Ovary (tissue), 9 donors: ENCODE results near the gene DUSP11. TPM values are rescaled to one million over a fixed set of nuclear protein-coding genes. Genes with fewer than 3 reads are reported as not detected.
"Not testable (repeated sequence)": the region's sequence is repeated elsewhere in the genome, so short reads cannot be mapped to it uniquely, and the experiment has no call there.

Source experiments
- DNase-seq, 5 donors: peaks; one replicate each; pipeline ENCODE4 v3.0.0-alpha.2; 2019 to 2020
- H3K27ac ChIP-seq, 2 donors: fragments of 200-600 bp; one replicate each; pipeline versions ENCODE4 v1.5.1 to v1.8.0; 2019 to 2022
- H3K27me3 ChIP-seq: fragments of 200-600 bp; one replicate; pipeline ENCODE4 v1.8.0; 2022
- H3K36me3 ChIP-seq: fragments of 200-600 bp; sonication (generic); one replicate; pipeline ENCODE4 v1.5.1; 2019
- H3K4me1 ChIP-seq: one replicate; pipeline ENCODE4 v1.8.1; 2013; ENCODE audit warnings: mild to moderate bottlenecking, moderate library complexity; ENCODE audit not compliant: insufficient read depth
- H3K4me3 ChIP-seq: fragments of 200-600 bp; sonication (generic); one replicate; pipeline ENCODE4 v1.5.1; 2017
- H3K9me3 ChIP-seq, 2 donors: fragments of 200-600 bp in 1 of 2; sonication (generic) in 1 of 2; one replicate each; pipeline versions ENCODE4 v1.5.1 to v1.8.1; 2013 to 2019; ENCODE audit warnings: mild to moderate bottlenecking in 1 of 2, moderate library complexity in 1 of 2
- EP300 ChIP-seq: sonication (generic); formaldehyde crosslinking; IDR thresholded peaks from one replicate; pipeline ENCODE4 v1.6.1; 2017; ENCODE audit warnings: antibody characterized with exemption
- POLR2A ChIP-seq: fragments of 450-650 bp; IDR thresholded peaks from one replicate; pipeline ENCODE4 v1.6.1; 2017; ENCODE audit warnings: antibody characterized with exemption, mild to moderate bottlenecking, moderate library complexity
- WGBS, 3 donors: extraction: QIAGEN DNeasy Blood & Tissue Kit in 1 of 3; methylation state at CpG; one replicate each; pipeline versions ENCODE4 v1.1.5 to v1.1.7; 2013 to 2017; 5-methylcytosine and 5-hydroxymethylcytosine counted together
- intact Hi-C, 4 donors: fragments of 100-400 bp; cut with DNase I; formaldehyde crosslinking; loops; one replicate each; pipeline versions ENCODE4 v1.11.0 to v1.15.1; 2022 to 2023
- polyA plus RNA-seq, 2 donors: library from polyadenylated mRNA; stranded (reverse); fragments of 200-250 nt in 1 of 2; fragments of 350-450 nt in 1 of 2; fragmentation: Illumina TruSeq in 1 of 2; extraction: RNeasy Lipid Tissue Mini Kit (QIAGEN cat#74804) in 1 of 2; gene quantifications; one replicate each; pipeline ENCODE4 v1.2.3, GENCODE V29; 2013 to 2014
- total RNA-seq, 7 donors: library from RNA; depleted of rRNA in 2 of 7; stranded (reverse); fragments of >200 nt in 2 of 7; fragmentation: NEBNext Ultra II Directional in 3 of 7; extraction: Animal tissue kit (Norgen Biotek cat#: 25700) in 3 of 7; gene quantifications; one replicate each; pipeline versions ENCODE4 v1.1.0 to v1.2.4, GENCODE V29; 2016 to 2023
- TF ChIP-seq, protein P1 (sequence below), 3 donors: fragments of 450-650 bp in 2 of 3; fragments of 200-600 bp in 1 of 3; IDR thresholded peaks; one replicate each; pipeline versions ENCODE4 v1.5.1 to v1.8.0; 2016 to 2022; ENCODE audit warnings: antibody characterized with exemption in 3 of 3, mild to moderate bottlenecking in 1 of 3
- donor health status: DM: no; HTN: no; CAD: no; lungs with moderate emphysema.
- donor health status: DM: no; HTN: no; CAD: no.
- donor health status: Bipolar disorder and iron deficiency.
- donor health status: DM: yes; HTN: yes; CAD: no.
- donor health status: DM: no; HTN: no; CAD: no.
- donor health status: DM: yes; HTN: yes; CAD: no.

Gene DUSP11
- total and polyA plus RNA-seq, 9 donors = 19.2 to 54.3 (median 27.2) TPM

DNA sequence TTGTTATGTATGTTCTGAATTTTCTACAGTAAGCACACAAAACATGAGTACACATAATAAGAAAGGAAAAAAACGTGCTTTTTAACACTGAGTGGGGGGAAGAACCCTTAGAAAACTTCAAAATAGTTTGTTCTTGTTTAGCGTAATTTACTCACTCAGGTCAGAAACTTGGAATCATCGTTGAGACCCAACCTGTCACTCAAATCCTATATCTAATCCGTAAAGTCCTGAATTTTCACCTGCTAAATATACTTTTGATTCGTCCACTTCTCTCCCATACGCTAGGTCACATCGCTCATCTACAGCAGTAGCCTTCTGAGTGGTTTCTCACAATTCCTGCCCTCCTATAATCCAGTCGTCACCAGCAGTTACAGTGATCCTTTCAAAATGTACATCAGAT is 43.5 kb downstream of the DUSP11 start:
- Histone ChIP-seq H3K27me3 (no peaks in the 10 kb centered on the region), H3K4me1 (no peaks in the 10 kb centered on the region), H3K27ac (no peak overlapping the region), H3K4me3 (peak overlapping the region; percentile 68), H3K36me3 (no peaks in the 10 kb centered on the region), H3K9me3 (no peaks in the 10 kb centered on the region)
- intact Hi-C loops = no loop called here
- DNase-seq = no peak
- WGBS, 3 donors = 1 to 6% (median 3%) methylated on average over 8 of the region's 8 CpGs
- TF ChIP-seq, protein P1, sequence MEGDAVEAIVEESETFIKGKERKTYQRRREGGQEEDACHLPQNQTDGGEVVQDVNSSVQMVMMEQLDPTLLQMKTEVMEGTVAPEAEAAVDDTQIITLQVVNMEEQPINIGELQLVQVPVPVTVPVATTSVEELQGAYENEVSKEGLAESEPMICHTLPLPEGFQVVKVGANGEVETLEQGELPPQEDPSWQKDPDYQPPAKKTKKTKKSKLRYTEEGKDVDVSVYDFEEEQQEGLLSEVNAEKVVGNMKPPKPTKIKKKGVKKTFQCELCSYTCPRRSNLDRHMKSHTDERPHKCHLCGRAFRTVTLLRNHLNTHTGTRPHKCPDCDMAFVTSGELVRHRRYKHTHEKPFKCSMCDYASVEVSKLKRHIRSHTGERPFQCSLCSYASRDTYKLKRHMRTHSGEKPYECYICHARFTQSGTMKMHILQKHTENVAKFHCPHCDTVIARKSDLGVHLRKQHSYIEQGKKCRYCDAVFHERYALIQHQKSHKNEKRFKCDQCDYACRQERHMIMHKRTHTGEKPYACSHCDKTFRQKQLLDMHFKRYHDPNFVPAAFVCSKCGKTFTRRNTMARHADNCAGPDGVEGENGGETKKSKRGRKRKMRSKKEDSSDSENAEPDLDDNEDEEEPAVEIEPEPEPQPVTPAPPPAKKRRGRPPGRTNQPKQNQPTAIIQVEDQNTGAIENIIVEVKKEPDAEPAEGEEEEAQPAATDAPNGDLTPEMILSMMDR (IDR thresholded peaks at IDR 0.05) = no peak
- TF ChIP-seq POLR2A (no peak), EP300 (no peak)

DNA sequence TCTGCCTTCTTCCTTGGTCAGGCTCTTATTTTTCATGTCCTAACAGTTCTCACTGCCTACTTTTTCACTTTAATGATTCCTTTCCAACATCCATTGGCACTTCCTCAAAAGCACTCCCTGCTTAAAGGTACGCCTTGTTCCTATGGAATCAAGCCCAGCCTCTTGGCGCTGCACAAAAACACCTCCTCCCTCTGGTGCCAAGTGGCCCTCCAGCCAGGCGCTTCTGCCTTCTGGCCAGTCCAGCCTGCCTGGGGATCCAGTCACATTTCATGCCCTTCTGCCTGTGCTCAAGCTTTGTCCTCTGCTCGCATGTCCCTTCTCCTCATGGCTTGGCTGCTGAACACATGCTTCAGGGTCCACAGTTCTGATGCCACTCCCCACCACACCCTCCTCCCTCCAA is 49.1 kb downstream of the DUSP11 start:
- Histone ChIP-seq H3K4me3 (no peak overlapping the region), H3K27ac (no peak overlapping the region), H3K4me1 (no peaks in the 10 kb centered on the region), H3K36me3 (no peaks in the 10 kb centered on the region), H3K9me3 (no peaks in the 10 kb centered on the region), H3K27me3 (no peaks in the 10 kb centered on the region)
- TF ChIP-seq EP300 (no peak), POLR2A (no peak)
- TF ChIP-seq, protein P1 (IDR thresholded peaks at IDR 0.05) = no peak
- WGBS, 3 donors = 30 to 49% (median 45%) methylated on average over 4 of the region's 4 CpGs
- DNase-seq = peak in 2 of 5 donors; percentile 43 to 73
- intact Hi-C loops = no loop called here

DNA sequence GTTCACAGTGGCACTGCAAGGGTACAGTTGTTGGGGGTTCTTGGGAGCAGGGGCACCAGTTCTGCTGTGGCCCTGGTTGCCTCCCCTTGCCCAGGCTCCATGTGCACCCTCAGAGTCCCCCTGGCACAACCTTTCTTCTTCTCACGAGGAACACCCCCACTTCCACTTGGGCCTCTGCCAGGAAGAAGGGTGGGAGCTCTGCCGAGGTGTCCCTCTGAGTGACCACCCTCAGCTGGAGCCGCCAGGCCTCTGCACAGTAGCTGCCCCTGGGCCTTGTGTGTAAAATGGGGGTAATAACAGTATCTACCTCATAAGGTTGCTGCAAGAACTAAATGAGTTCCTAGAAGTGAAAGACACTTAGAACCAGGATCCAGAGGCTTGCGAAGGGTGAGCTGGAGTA is 51.2 kb downstream of the DUSP11 start:
- Histone ChIP-seq H3K27me3 (no peaks in the 10 kb centered on the region), H3K4me3 (no peak overlapping the region), H3K4me1 (no peaks in the 10 kb centered on the region), H3K9me3 (no peaks in the 10 kb centered on the region), H3K36me3 (no peaks in the 10 kb centered on the region), H3K27ac (no peak overlapping the region)
- 43 to 62% (median 46%) methylated on average over 4 of the region's 4 CpGs for WGBS, 3 donors
- no peak for DNase-seq
- intact Hi-C loops = no loop called here
- TF ChIP-seq EP300 (no peak), POLR2A (no peak)
- TF ChIP-seq, protein P1 (IDR thresholded peaks at IDR 0.05) = no peak

DNA sequence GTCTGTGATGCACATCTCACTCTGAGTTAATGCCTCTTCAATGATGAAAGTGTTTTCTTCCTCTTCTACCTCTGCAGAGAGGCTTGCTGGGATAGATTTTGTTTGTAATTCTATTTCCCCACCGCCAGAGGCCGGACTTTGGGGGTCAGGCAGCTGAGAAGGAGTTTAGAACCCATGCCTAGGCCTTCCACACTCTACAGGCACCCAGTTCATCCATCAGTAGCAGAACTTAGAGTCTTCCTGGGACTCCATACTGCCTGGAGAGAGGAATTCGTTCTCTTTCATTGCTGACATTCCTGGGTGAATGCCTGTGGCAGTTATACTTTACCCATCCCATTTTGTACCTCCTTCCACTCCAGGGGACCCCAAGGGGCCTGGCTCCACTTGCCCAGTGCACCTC is 51.9 kb downstream of the DUSP11 start:
- TF ChIP-seq, protein P1 (IDR thresholded peaks at IDR 0.05) = no peak
- TF ChIP-seq EP300 (no peak), POLR2A (no peak)
- intact Hi-C loops = no loop called here
- H3K27me3 ChIP-seq = no peaks in the 10 kb centered on the region
- no peaks in the 10 kb centered on the region for H3K4me1 ChIP-seq
- H3K27ac ChIP-seq = no peak overlapping the region
- H3K4me3 ChIP-seq = no peak overlapping the region
- WGBS, 3 donors = 58 to 72% (median 66%) methylated on average over 3 of the region's 3 CpGs
- no peaks in the 10 kb centered on the region for H3K9me3 ChIP-seq
- no peaks in the 10 kb centered on the region for H3K36me3 ChIP-seq
- no peak for DNase-seq

DNA sequence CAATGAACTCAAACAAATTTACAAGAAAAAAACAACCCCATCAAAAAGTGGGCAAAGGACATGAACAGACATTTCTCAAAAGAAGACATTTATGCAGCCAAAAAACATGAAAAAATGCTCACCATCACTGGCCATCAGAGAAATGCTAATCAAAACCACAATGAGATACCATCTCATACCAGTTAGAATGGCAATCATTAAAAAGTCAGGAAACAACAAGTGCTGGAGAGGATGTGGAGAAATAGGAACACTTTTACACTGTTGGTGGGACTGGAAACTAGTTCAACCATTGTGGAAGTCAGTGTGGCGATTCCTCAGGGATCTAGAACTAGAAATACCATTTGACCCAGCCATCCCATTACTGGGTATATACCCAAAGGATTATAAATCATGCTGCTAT is 53.2 kb downstream of the DUSP11 start:
- H3K36me3 ChIP-seq, H3K27me3 ChIP-seq, H3K4me1 ChIP-seq, H3K4me3 ChIP-seq, intact Hi-C loops, H3K27ac ChIP-seq, DNase-seq, H3K9me3 ChIP-seq: not testable (repeated sequence)
- 80 to 86% methylated on average over 1 of the region's 1 CpG; no CpG with 5 or more reads in 1 of the 3 donors for WGBS, 3 donors
